H9 (cell line): ENCODE data around the gene HADH. TPM values are rescaled to one million over a fixed set of nuclear protein-coding genes. Genes with fewer than 3 reads are reported as not detected.

Experiments
- DNase-seq: peaks from one replicate; pipeline ENCODE4 v3.0.0-alpha.2; 2017
- H2AFZ ChIP-seq: one replicate; pipeline ENCODE4 v1.6.1; 2013; ENCODE audit warnings: mild to moderate bottlenecking, low read length, control low read depth, moderate library complexity
- H2AK5ac ChIP-seq: 2 replicates; pipeline ENCODE4 v1.6.1; 2013; ENCODE audit warnings: low read length, control low read depth, mixed read lengths; ENCODE audit not compliant: insufficient read length
- H2BK120ac ChIP-seq: one replicate; pipeline ENCODE4 v1.6.1; 2013; ENCODE audit warnings: low read depth, mild to moderate bottlenecking, low read length, control low read depth, inconsistent platforms; ENCODE audit not compliant: poor library complexity, severe bottlenecking
- H2BK12ac ChIP-seq: 2 replicates; pipeline ENCODE4 v1.6.1; 2013; ENCODE audit warnings: low read length, control low read depth, mixed read lengths, low read depth; ENCODE audit not compliant: insufficient read length
- H2BK15ac ChIP-seq: 2 replicates; pipeline ENCODE4 v1.6.1; 2013; ENCODE audit warnings: low read depth, low read length, control low read depth
- H2BK20ac ChIP-seq: one replicate; pipeline ENCODE4 v1.6.1; 2013; ENCODE audit warnings: low read depth, mild to moderate bottlenecking, low read length, control low read depth, inconsistent platforms; ENCODE audit not compliant: poor library complexity, severe bottlenecking
- H2BK5ac ChIP-seq: 2 replicates; pipeline ENCODE4 v1.6.1; 2013; ENCODE audit warnings: low read length, control low read depth, mixed read lengths; ENCODE audit not compliant: insufficient read length
- H3K14ac ChIP-seq: 2 replicates; pipeline ENCODE4 v1.6.1; 2013; ENCODE audit warnings: low read length, control low read depth; ENCODE audit not compliant: insufficient read depth
- H3K18ac ChIP-seq: 2 replicates; pipeline ENCODE4 v1.6.1; 2013; ENCODE audit warnings: low read depth, mild to moderate bottlenecking, mixed read lengths, low read length, control low read depth; ENCODE audit not compliant: insufficient read length
- H3K23ac ChIP-seq: 2 replicates; pipeline ENCODE4 v1.6.1; 2013; ENCODE audit warnings: low read length, control low read depth, mixed read lengths, low read depth; ENCODE audit not compliant: insufficient read length
- H3K23me2 ChIP-seq: 2 replicates; pipeline ENCODE4 v1.6.1; 2013; ENCODE audit warnings: low read depth, mild to moderate bottlenecking, mixed read lengths, low read length, control low read depth; ENCODE audit not compliant: insufficient read length, poor library complexity, severe bottlenecking
- H3K27ac ChIP-seq: 2 replicates; pipeline ENCODE4 v1.5.1; 2013; ENCODE audit warnings: low read length, control low read depth, mixed read lengths, low read depth; ENCODE audit not compliant: insufficient read length
- H3K27me3 ChIP-seq: 2 replicates; pipeline ENCODE4 v1.6.1; 2013; ENCODE audit warnings: low read length, control low read depth, inconsistent platforms; ENCODE audit not compliant: insufficient read depth
- H3K4ac ChIP-seq: 2 replicates; pipeline ENCODE4 v1.6.1; 2013; ENCODE audit warnings: low read depth, mild to moderate bottlenecking, control low read depth, inconsistent platforms, low read length, moderate library complexity
- H3K4me1 ChIP-seq: 2 replicates; pipeline ENCODE4 v1.6.1; 2013; ENCODE audit warnings: low read length, control low read depth, inconsistent platforms; ENCODE audit not compliant: insufficient read depth
- H3K4me2 ChIP-seq: 2 replicates; pipeline ENCODE4 v1.6.1; 2013; ENCODE audit warnings: low read length, control low read depth, mixed read lengths; ENCODE audit not compliant: insufficient read length, insufficient read depth
- H3K56ac ChIP-seq: 2 replicates; pipeline ENCODE4 v1.6.1; 2013; ENCODE audit warnings: low read depth, mild to moderate bottlenecking, mixed read lengths, low read length, control low read depth; ENCODE audit not compliant: insufficient read length
- H3K79me1 ChIP-seq: 2 replicates; pipeline ENCODE4 v1.6.1; 2013; ENCODE audit warnings: low read depth, mild to moderate bottlenecking, moderate library complexity, low read length, control low read depth, inconsistent platforms; ENCODE audit not compliant: insufficient read depth, poor library complexity, severe bottlenecking
- H3K79me2 ChIP-seq: 2 replicates; pipeline ENCODE4 v1.6.1; 2013; ENCODE audit warnings: low read length, control low read depth, inconsistent platforms; ENCODE audit not compliant: insufficient read depth
- H3K9ac ChIP-seq: 2 replicates; pipeline ENCODE4 v1.6.1; 2013; ENCODE audit warnings: low read length, control low read depth, mixed read lengths; ENCODE audit not compliant: insufficient read length; ENCODE audit errors: extremely low read depth
- H3K9me3 ChIP-seq: one replicate; pipeline ENCODE4 v1.6.1; 2013; ENCODE audit warnings: low read depth, low read length, inconsistent platforms; ENCODE audit not compliant: control insufficient read depth
- H3T11ph ChIP-seq: one replicate; pipeline ENCODE4 v1.6.1; 2013; ENCODE audit warnings: mild to moderate bottlenecking, low read length, control low read depth, inconsistent platforms
- H4K20me1 ChIP-seq: one replicate; pipeline ENCODE4 v1.6.1; 2013; ENCODE audit not compliant: control insufficient read depth, insufficient read length, insufficient read depth
- H4K5ac ChIP-seq: 2 replicates; pipeline ENCODE4 v1.6.1; 2013; ENCODE audit warnings: low read depth, mild to moderate bottlenecking, mixed read lengths, low read length, control low read depth; ENCODE audit not compliant: insufficient read length
- H4K8ac ChIP-seq: replicated peaks from 2 replicates; pipeline ENCODE4 v1.6.1; 2013; ENCODE audit warnings: low read length, control low read depth, mixed read lengths, low read depth; ENCODE audit not compliant: insufficient read length
- H4K91ac ChIP-seq: 2 replicates; pipeline ENCODE4 v1.6.1; 2013; ENCODE audit warnings: low read depth, mild to moderate bottlenecking, moderate library complexity, mixed read lengths, low read length, control low read depth; ENCODE audit not compliant: insufficient read length
- H3K27ac Mint-ChIP-seq, 3 experiments: 2 replicates in 2 of 3; 3 replicates in 1 of 3; pipeline ENCODE4 v1.8.0; 2020 to 2021; ENCODE audit warnings: mixed read lengths in 3 of 3, mild to moderate bottlenecking in 1 of 3, moderate library complexity in 1 of 3
- H3K27me3 Mint-ChIP-seq: 2 replicates; pipeline ENCODE4 v1.8.0; 2021; ENCODE audit warnings: low read depth, mild to moderate bottlenecking, moderate library complexity, mixed read lengths
- H3K36me3 Mint-ChIP-seq, 3 experiments: 2 replicates in 2 of 3; 3 replicates in 1 of 3; pipeline ENCODE4 v1.8.0; 2020 to 2021; ENCODE audit warnings: low read depth in 3 of 3, mixed read lengths in 3 of 3; ENCODE audit not compliant: insufficient read depth in 1 of 3
- H3K4me1 Mint-ChIP-seq, 2 experiments: 2 replicates each; pipeline ENCODE4 v1.8.0; 2020; ENCODE audit warnings: mixed read lengths in 2 of 2
- H3K4me3 Mint-ChIP-seq, 2 experiments: 2 replicates in 1 of 2; 3 replicates in 1 of 2; pipeline ENCODE4 v1.8.0; 2020 to 2021; ENCODE audit warnings: mild to moderate bottlenecking in 2 of 2, mixed read lengths in 2 of 2, moderate library complexity in 1 of 2
- H3K9me3 Mint-ChIP-seq, 2 experiments: 2 replicates in 1 of 2; 3 replicates in 1 of 2; pipeline ENCODE4 v1.8.0; 2020; ENCODE audit warnings: mild to moderate bottlenecking in 2 of 2, mixed read lengths in 2 of 2, moderate library complexity in 1 of 2
- CTCF ChIP-seq: fragments of 200-600 bp; sonication (generic); conservative IDR thresholded peaks from 3 replicates; pipeline ENCODE4 v1.8.0; 2021; ENCODE audit warnings: antibody characterized with exemption, mild to moderate bottlenecking
- WGBS: extraction: QIAGEN DNeasy Blood & Tissue Kit; methylation state at CpG from one replicate; pipeline ENCODE4 v1.1.7; 2013; ENCODE audit warnings: missing lambda C conversion rate, low lambda C conversion rate, mixed read lengths; ENCODE audit not compliant: insufficient read length; ENCODE audit errors: extremely low coverage; 5-methylcytosine and 5-hydroxymethylcytosine counted together
- total RNA-seq: library from RNA; stranded (reverse); gene quantifications from 2 replicates; pipeline ENCODE4 v1.2.1, GENCODE V29; 2021

Gene HADH
- total RNA-seq, 1 experiment from 2014 or later = 44.4 TPM

- peaks cover 8% of the 10 kb centered on the region for H3K79me1 ChIP-seq
- no peak overlapping the region for H2BK12ac ChIP-seq
- H4K91ac ChIP-seq = no peak overlapping the region
- no peak overlapping the region for H2AK5ac ChIP-seq
- H3K18ac ChIP-seq = no peak overlapping the region
- no peak overlapping the region for H3K56ac ChIP-seq
- peaks cover 5% of the 10 kb centered on the region; the same call in 1 of the 2 replicates for H3K4me1 ChIP-seq
- no peak overlapping the region for H2BK5ac ChIP-seq
- Mint-ChIP-seq H3K27me3 (no peaks in the 10 kb centered on the region), H3K4me1 (peaks cover 17 to 25% of the 10 kb centered on the region in 2 experiments), H3K27ac (no peak overlapping the region), H3K4me3 (no peak overlapping the region), H3K9me3 (peaks cover 14 to 17% of the 10 kb centered on the region in 2 experiments), H3K36me3 (peaks cover 44 to 68% (median 53%) of the 10 kb centered on the region in 3 experiments)
- H4K8ac ChIP-seq = no peak overlapping the region
- no peak overlapping the region for H2BK15ac ChIP-seq
- H4K20me1 ChIP-seq = no peaks in the 10 kb centered on the region
- peaks cover 4% of the 10 kb centered on the region for H3K9me3 ChIP-seq
- H2BK20ac ChIP-seq = no peak overlapping the region
- no peak overlapping the region for H2AFZ ChIP-seq
- DNase-seq = no peak
- H4K5ac ChIP-seq = no peak overlapping the region
- no peak overlapping the region for H3K9ac ChIP-seq
- H3K23ac ChIP-seq = no peak overlapping the region
- no peak overlapping the region for H3K4me2 ChIP-seq
- no peak overlapping the region for H3T11ph ChIP-seq
- H3K27me3 ChIP-seq = no peaks in the 10 kb centered on the region
- no peaks in the 10 kb centered on the region for H3K23me2 ChIP-seq
- no peak overlapping the region for H3K4ac ChIP-seq
- no peak for TF ChIP-seq CTCF
- no peak overlapping the region for H3K27ac ChIP-seq
- no CpG with 5 or more reads among the region's 3 CpGs for WGBS
- H3K79me2 ChIP-seq = no peaks in the 10 kb centered on the region; the same call in 1 of the 2 replicates
- no peak overlapping the region for H3K14ac ChIP-seq
- no peak overlapping the region for H2BK120ac ChIP-seq
Observed at GRCh38 chr4:108001540-108002135, 11.9 kb downstream of the HADH start.
